Measurements from ENCODE around the gene PTPRM.

Gene PTPRM

DNA sequence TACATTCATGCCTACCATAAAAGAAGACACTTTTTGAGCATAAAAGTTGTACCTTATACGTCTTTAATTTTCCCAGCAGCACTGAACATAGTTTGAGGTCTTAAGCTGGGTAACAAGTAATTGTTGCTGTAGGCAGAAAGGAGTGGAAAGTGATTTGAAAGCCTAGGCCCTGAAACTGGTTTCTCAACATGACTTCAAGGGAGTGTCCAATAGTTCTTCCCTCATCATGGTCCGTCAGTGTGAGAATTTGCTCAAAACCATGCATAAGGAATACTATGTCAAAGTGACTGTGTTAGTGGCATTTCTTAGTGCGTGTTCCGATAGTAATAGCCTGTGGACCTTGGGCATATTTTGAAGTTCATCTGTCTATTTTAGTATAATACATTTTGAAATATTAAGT lies 463.1 kb downstream of the PTPRM start:
- no peak overlapping the region for H3K4me3 ChIP-seq (replicated peaks in 1 of 2; ENCODE audit: low read depth in 2 of 2, low read length in 2 of 2)
- TF ChIP-seq, protein P1, sequence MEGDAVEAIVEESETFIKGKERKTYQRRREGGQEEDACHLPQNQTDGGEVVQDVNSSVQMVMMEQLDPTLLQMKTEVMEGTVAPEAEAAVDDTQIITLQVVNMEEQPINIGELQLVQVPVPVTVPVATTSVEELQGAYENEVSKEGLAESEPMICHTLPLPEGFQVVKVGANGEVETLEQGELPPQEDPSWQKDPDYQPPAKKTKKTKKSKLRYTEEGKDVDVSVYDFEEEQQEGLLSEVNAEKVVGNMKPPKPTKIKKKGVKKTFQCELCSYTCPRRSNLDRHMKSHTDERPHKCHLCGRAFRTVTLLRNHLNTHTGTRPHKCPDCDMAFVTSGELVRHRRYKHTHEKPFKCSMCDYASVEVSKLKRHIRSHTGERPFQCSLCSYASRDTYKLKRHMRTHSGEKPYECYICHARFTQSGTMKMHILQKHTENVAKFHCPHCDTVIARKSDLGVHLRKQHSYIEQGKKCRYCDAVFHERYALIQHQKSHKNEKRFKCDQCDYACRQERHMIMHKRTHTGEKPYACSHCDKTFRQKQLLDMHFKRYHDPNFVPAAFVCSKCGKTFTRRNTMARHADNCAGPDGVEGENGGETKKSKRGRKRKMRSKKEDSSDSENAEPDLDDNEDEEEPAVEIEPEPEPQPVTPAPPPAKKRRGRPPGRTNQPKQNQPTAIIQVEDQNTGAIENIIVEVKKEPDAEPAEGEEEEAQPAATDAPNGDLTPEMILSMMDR (IDR thresholded peaks at IDR 0.05; ENCODE audit: low read depth, low read length) = no peak
- no peak for DNase-seq (ENCODE audit: low read depth in 2 of 2)

DNA sequence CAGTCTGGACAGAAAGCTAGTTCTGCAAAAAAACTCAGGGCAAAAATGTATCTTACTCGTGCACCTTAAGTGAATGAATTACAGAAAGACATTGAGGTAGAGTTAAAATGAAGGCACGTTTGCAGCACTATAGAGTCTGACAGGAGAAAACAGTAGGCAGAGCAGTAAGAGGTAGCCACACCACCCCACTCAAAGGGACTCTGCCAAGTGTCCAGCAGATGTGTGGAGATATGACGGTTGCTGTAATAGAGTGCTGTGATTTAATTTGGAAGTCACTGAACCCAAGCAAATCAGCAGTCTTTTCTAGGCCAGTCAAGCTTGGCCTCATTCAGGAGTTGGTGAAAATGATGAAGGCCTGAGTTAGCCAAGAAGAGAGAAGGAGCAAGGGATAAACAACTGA lies 464.4 kb downstream of the PTPRM start:
- TF ChIP-seq, protein P1 (IDR thresholded peaks at IDR 0.05; ENCODE audit: low read depth, low read length) = no peak

DNA sequence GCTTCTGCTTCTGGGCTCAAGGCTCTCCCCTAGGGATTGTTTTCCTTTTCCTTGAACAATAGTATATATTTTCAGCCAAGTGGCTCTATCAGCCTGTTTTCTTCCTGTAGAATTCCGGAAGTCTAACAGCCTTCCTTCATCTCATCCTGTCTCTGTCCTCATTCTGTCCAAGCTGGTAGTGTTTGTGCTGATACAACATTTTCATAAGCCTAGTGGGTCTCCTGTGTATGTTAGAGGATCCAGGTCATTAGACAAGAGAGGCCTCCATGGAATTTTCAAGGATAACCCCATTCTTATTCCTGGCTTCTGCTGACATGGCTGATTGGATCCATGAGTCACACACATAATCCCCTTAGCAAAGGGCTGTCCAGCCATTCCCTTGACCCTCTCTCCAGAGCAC lies 467.6 kb downstream of the PTPRM start:
- TF ChIP-seq, protein P1 (IDR thresholded peaks at IDR 0.05; ENCODE audit: low read depth, low read length) = no peak
- H3K4me3 ChIP-seq (replicated peaks in 1 of 2; ENCODE audit: low read depth in 2 of 2, low read length in 2 of 2) = no peak overlapping the region
- DNase-seq (ENCODE audit: low read depth in 2 of 2) = no peak

More for the DNA sequence above, 464.4 kb downstream of the PTPRM start:
- H3K4me3 ChIP-seq (replicated peaks in 1 of 2; ENCODE audit: low read depth in 2 of 2, low read length in 2 of 2) = no peak overlapping the region
- no peak for DNase-seq (ENCODE audit: low read depth in 2 of 2)

DNA sequence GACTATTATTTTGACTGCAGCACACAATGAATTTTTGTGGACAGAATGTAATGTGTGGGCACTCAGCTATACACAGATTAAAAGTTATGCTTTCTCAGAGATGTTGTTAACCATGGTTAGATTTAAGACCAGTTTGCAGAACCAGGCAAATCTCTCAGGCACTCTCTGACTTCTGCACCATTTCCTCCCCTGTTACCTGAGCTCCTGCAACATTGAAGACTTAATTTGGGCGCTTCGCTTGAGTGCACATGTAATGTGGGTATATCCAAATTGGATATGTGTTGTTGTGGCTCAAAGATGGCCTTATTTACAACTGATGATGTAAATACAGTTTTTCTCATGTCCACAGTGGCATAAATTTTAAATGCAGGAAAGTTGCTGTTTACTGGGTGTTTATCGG lies 469.4 kb downstream of the PTPRM start:
- TF ChIP-seq, protein P1 (IDR thresholded peaks at IDR 0.05; ENCODE audit: low read depth, low read length) = no peak
- no peak overlapping the region for H3K4me3 ChIP-seq (replicated peaks in 1 of 2; ENCODE audit: low read depth in 2 of 2, low read length in 2 of 2)
- no peak for DNase-seq (ENCODE audit: low read depth in 2 of 2)

DNA sequence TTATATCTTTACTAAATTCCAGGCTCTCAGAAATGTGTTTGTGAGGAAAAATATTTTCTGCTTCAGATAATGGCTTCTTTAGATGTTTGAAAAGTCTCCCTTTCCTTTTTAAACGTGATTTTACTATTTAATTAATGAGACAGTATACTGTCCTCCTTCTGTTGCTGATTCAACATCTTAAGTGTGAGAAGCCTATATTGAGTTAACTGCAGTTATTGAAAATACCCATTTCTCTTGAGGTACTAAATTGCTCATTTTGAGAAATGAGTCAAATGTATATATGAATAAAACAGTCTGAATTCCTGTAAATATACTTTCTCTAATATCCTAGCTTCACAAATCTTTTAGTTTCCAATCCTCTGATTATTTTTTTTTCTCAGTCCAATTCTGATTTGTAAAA lies 470.2 kb downstream of the PTPRM start:
- TF ChIP-seq, protein P1 (IDR thresholded peaks at IDR 0.05; ENCODE audit: low read depth, low read length) = no peak
- H3K4me3 ChIP-seq (replicated peaks in 1 of 2; ENCODE audit: low read depth in 2 of 2, low read length in 2 of 2) = no peak overlapping the region
- no peak for DNase-seq (ENCODE audit: low read depth in 2 of 2)

DNA sequence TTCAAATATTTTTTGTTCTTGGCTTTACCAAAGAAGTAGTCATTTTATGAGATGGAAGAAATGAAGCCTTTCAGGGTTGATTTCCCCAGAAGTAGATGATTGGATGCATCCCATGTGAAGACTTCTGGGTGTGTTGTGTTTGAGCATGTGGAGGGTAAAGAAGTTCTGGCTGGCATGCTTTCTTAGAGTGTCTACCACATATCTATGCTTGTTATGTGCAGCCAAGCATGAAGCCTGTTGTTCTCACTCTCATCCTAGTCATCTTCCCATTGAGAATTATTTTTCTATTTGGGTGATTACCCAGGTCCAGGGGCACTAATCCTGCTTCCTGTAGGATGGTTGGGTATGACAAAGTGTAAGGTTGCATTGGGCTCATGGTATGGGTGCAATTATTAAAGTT lies 472.9 kb downstream of the PTPRM start:
- TF ChIP-seq, protein P1 (IDR thresholded peaks at IDR 0.05; ENCODE audit: low read depth, low read length) = no peak
- no peak overlapping the region for H3K4me3 ChIP-seq (replicated peaks in 1 of 2; ENCODE audit: low read depth in 2 of 2, low read length in 2 of 2)
- no peak for DNase-seq (ENCODE audit: low read depth in 2 of 2)

DNA sequence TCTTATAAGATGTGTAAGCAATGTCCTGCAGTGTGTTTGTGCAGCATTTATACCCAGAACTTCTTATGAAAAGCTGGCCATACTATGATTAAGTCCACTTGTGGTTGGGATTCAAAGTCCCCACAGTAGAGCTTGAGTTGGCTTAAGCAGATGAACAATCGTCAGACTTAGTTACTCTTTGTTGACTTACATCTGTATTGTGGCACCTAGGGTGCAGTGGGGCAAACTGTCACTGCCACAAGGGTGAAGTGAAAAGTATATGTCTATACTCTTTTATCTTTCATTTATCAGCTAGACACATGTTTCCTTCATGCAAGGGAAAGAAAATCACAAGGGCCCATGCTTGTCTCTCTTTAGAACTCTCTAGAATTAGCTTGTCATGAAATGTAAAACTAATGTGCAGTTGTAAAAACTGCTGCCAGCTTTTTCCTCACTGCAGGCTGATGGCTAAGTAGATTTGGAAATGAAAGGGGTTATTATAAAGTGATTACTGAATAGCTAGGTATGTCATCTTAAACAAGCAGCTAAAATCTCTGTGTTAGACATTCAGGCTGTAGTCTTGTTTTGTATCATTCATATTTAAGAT lies 474.5 kb downstream of the PTPRM start:
- no peak for DNase-seq (ENCODE audit: low read depth in 2 of 2)
- TF ChIP-seq, protein P1 (IDR thresholded peaks at IDR 0.05; ENCODE audit: low read depth, low read length) = no peak
- H3K4me3 ChIP-seq (replicated peaks in 1 of 2; ENCODE audit: low read depth in 2 of 2, low read length in 2 of 2) = no peak overlapping the region
